HUES64 (cell line): ENCODE data around the gene COX19.

Source experiments
- H3K27ac ChIP-seq: 2 replicates; pipeline ENCODE4 v1.7.0; 2013; ENCODE audit warnings: low read depth, low read length, inconsistent platforms
- H3K27me3 ChIP-seq: 2 replicates; pipeline ENCODE4 v1.6.1; 2013; ENCODE audit warnings: mild to moderate bottlenecking, low read length; ENCODE audit not compliant: insufficient read depth
- H3K36me3 ChIP-seq: 2 replicates; pipeline ENCODE4 v1.6.1; 2013; ENCODE audit warnings: mild to moderate bottlenecking, low read length; ENCODE audit not compliant: insufficient read depth
- H3K4me1 ChIP-seq: 2 replicates; pipeline ENCODE4 v1.6.1; 2013; ENCODE audit warnings: mild to moderate bottlenecking, low read length, moderate library complexity; ENCODE audit not compliant: insufficient read depth
- H3K4me3 ChIP-seq: 2 replicates; pipeline ENCODE4 v1.5.1; 2013; ENCODE audit warnings: mild to moderate bottlenecking, low read length, moderate library complexity
- H3K9ac ChIP-seq: 2 replicates; pipeline ENCODE4 v1.6.1; 2013; ENCODE audit warnings: mild to moderate bottlenecking, low read depth, low read length
- H3K9me3 ChIP-seq: 2 replicates; pipeline ENCODE4 v1.6.1; 2013; ENCODE audit warnings: low read depth, low read length; ENCODE audit not compliant: insufficient read depth
- WGBS: fragments of 150-250, 120-280 bp; methylation state at CpG from one replicate; pipeline ENCODE4 v1.1.7; 2013; ENCODE audit warnings: missing lambda C conversion rate; 5-methylcytosine and 5-hydroxymethylcytosine counted together

Gene COX19

DNA sequence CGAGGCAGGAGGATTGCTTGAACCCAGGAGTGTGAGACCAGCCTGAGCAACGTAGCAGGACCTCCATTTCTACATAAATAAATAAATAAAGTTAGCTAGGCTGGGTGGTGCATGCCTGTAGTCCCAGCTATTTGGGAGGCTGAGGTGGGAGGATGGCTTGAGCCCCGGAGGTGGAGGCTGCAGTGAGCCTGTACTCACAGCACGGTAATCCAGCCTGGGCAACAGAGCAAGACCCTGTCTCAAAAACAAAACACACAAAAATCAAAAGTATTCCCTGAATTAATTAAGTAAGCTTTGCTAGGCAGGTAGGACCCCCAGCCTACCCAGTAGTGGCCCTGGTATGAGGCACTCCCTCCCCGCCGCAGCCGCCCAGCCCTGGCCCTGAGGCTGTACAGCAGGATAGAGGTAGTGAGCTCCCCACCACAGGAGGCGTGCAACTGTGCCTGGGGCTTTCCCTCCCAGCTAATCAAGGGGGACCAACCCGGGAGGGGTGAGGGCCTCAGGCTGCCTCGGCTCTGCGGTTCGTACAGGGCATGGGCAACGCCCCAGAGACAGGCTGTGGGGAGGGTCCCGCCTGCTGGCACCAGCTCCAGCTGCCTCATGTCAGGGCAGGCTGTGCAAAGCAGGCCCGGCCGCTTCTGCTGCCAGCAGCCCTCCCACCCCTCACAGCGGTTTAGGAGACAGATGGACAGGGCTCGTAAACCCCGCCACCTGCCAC lies 6.6 kb upstream of the COX19 start:
- Histone ChIP-seq H3K4me1 (no peaks in the 10 kb centered on the region), H3K27ac (no peak overlapping the region), H3K27me3 (no peaks in the 10 kb centered on the region), H3K36me3 (no peaks in the 10 kb centered on the region), H3K9me3 (no peaks in the 10 kb centered on the region), H3K4me3 (no peak overlapping the region), H3K9ac (no peak overlapping the region)
- 95% methylated on average over 18 of the region's 19 CpGs for WGBS

DNA sequence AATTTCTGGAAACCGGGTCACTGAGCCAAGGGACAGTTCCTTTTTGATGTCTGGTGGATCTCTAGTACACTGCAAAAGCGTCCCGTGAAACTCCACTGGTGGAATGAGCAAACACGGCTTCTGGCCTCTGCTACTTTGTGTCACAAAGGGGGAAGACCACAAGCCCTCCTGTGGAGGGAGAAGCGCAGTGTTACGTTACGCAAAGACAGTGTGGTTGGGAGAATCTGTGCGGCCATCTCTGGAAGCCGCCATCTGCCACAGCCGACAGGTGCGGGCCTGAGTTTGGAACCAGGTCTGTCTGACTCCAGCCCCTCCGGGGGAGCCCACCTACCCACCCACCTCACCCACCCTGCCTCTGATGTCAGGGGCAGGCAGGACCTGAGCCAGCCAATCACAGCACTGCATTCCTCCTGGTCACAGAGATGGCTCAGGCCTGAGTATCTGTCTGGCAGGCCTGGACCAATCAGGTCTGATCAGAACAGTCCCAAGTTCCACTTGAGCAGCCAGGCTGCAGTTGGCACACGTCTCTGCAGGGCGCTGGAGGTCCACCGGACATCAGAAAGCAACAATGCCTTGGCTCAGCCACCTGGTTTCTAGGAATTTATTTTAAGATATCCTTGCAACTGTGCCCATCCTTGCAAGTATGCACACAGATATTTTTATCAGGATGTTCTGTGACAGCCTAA lies 4.7 kb upstream of the COX19 start:
- Histone ChIP-seq H3K36me3 (no peaks in the 10 kb centered on the region), H3K27ac (no peak overlapping the region), H3K27me3 (no peaks in the 10 kb centered on the region), H3K4me3 (no peak overlapping the region), H3K9me3 (no peaks in the 10 kb centered on the region), H3K9ac (no peak overlapping the region), H3K4me1 (peaks cover 4% of the 10 kb centered on the region)
- 81% methylated on average over 15 of the region's 15 CpGs for WGBS

DNA sequence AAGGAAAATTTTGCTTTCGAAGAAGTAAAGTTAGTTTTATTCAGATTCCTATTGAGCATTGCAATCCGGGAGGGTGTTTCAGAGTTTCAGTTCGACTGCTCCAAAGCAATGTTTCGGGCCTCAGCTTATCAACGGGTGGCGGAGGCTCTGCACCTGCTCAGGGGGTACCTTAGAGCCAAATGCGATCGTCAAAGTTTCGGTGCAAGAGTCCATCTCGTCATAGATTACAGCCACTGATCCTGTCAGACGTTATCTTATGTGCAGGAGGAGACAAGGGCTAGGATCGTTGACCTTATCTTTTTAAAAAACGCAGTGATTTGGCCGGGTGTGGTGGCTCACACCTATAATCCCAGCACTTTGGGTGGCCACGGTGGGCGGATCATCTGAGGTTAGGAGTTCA lies 3.8 kb upstream of the COX19 start:
- H3K9me3 ChIP-seq: no peaks in the 10 kb centered on the region

DNA sequence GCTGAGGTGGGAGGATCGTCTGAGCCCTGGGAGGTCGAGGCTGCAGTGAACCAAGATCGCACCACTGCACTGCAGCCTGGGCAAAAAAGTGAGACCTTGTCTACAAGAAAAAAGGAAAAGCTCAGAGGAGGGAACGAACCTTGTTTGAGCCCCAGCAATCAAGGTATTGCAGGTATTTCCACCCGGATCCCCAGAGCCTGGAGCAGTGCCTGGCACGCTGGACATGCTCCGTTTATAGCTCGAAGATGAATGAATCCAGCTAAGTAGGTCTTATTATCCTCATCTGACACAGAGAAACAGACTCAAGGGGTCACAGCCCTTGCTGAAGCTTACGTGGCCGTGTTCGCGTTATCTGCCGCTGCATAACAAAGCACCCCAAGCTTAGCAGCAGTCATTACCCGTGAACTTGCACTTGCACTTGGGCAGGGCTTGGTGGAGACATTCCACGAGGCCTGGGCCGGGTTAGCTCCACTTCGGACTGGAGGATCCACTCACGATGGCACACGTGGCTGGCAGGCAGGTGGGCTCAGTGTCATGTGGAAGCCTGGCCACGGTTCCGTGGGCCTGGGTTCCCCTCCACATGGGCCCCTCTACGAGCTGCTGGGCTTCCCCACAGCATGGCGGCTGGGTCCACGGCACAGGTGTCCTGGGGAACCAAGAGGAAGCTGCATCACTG lies 3.2 kb upstream of the COX19 start:
- Histone ChIP-seq H3K27ac (no peak overlapping the region), H3K4me1 (peaks cover 4% of the 10 kb centered on the region), H3K27me3 (no peaks in the 10 kb centered on the region), H3K9ac (no peak overlapping the region), H3K9me3 (no peaks in the 10 kb centered on the region), H3K36me3 (no peaks in the 10 kb centered on the region), H3K4me3 (no peak overlapping the region)
- WGBS: 92% methylated on average over 24 of the region's 24 CpGs

More for the DNA sequence above, 3.8 kb upstream of the COX19 start:
- H3K4me3 ChIP-seq: no peak overlapping the region
- H3K27ac ChIP-seq: no peak overlapping the region
- no peaks in the 10 kb centered on the region for H3K36me3 ChIP-seq
- WGBS: 93% methylated on average over 16 of the region's 16 CpGs
- H3K4me1 ChIP-seq: peaks cover 4% of the 10 kb centered on the region
- no peak overlapping the region for H3K9ac ChIP-seq
- no peaks in the 10 kb centered on the region for H3K27me3 ChIP-seq

DNA sequence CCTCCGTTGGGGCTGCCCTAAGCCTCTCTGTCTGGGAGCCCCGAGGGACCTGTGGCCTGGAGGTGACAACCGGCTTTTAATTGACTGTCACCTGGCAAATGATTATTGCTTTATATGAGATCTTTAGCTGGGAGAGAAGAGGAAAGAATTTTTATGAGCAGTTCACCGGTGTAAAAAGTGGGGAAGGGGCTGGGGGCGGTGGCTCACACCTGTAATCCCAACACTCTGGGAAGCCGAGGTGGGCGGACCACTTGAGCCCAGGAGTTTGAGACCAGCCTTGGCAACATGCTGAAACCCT lies 2.6 kb upstream of the COX19 start:
- Histone ChIP-seq H3K9ac (no peak overlapping the region), H3K4me1 (peaks cover 4% of the 10 kb centered on the region), H3K9me3 (no peaks in the 10 kb centered on the region), H3K36me3 (peaks cover 3% of the 10 kb centered on the region), H3K27ac (no peak overlapping the region; the same call in 1 of the 2 replicates), H3K4me3 (no peak overlapping the region), H3K27me3 (no peaks in the 10 kb centered on the region)
- 88% methylated on average over 7 of the region's 7 CpGs for WGBS

DNA sequence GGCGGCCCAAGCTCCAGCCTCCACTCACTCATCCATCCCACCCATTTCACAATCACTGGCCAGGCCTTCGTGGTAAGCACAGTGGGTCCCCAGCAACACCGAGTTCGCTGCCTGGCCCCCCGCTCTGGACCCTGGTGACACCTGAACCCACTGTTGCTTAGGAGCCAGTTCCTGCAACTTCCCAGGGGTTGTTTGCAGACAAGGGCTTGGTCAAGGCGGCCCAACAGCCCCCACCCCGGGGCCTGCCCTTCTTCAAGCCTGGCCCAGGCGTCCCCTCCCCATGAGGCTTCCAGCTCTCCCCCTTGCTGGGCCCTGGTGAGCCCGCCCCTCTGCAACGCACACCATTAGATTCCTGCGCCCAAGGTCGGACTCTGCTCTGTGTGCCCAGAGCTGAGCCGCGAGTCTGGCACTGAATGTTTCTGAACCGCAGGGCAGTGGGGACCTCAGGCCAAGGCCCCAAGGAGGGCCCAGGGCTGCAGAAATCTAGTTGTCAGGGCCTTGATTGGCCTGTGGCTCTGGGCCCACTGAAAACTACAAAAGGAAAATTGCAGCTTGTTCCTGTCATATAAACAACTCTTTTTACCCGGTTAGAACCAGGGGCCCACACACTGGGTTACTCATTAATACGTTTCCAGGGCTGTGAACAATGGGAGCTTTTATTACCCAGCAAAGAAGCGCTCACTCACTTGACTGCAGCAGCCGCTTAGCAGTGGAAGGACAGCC lies 2.1 kb upstream of the COX19 start:
- Histone ChIP-seq H3K36me3 (peaks cover 8% of the 10 kb centered on the region), H3K27ac (no peak overlapping the region; the same call in 1 of the 2 replicates), H3K4me1 (peaks cover 4% of the 10 kb centered on the region), H3K9ac (no peak overlapping the region), H3K4me3 (no peak overlapping the region), H3K9me3 (no peaks in the 10 kb centered on the region), H3K27me3 (no peaks in the 10 kb centered on the region)
- WGBS: 88% methylated on average over 19 of the region's 19 CpGs

DNA sequence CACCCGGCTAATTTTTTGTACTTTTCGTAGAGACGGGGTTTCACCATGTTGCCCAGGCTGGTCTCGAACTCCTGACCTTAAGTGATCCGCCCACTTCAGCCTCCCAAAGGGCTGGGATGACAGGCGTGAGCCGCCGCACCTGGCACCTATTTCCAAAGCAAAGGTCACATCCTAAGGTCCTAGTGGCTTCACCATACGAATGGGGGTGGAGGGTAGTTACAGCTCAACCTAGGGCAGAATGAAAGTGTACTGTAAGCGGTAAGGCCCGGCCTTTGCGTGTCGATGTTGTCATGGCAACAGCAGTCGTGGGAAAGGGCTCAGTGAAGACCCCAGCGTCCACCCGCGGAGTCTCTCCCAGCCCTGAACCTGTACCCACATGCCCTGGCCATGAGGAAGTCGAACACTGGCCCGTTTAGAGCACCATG lies 1.6 kb upstream of the COX19 start:
- H3K4me1 ChIP-seq: peaks cover 4% of the 10 kb centered on the region

DNA sequence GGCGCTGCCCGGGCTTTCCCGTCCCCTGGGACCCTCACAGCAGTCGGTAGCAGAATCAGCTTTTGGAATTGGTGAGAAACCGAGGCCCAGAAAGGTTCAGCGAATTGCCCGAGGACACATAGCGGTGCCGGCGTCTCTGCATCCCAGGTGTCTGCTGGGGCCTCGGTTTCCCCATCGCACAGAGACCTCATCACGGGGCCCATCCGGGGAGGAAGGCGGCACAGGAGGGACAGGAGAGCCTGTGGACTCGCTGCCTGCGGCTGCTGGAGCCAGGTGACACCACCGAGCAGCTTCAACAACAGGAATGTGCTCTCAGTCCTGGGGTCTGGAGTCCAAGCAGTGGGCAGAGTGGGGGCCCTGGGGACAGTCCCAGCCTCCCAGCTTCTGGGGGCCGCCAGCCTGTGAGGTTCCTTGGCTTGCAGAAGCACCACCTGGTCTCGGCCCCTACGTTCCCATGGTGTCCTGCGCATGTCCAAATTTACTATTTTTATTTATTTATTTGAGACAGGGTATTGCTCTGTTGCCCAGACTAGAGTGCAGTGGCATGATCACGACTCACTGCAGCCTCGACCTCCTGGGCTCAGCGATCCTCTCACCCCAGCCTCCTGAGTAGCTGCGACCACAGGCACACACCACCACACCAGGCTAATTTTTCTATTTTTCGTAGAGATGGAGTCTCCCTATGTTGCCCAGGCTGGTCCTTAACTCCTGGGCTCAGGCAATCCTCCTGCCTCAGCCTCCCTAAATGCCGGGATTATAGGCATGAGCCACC lies 539 bp upstream of the COX19 start:
- 56% methylated on average over 28 of the region's 28 CpGs for WGBS
- Histone ChIP-seq H3K9me3 (no peaks in the 10 kb centered on the region), H3K4me3 (peak overlapping the region; percentile 98), H3K27ac (no peak overlapping the region), H3K36me3 (peaks cover 22% of the 10 kb centered on the region), H3K9ac (no peak overlapping the region), H3K27me3 (no peaks in the 10 kb centered on the region), H3K4me1 (peaks cover 4% of the 10 kb centered on the region)

More for the DNA sequence above, 1.6 kb upstream of the COX19 start:
- Histone ChIP-seq H3K4me3 (no peak overlapping the region), H3K9ac (no peak overlapping the region), H3K27me3 (no peaks in the 10 kb centered on the region), H3K27ac (no peak overlapping the region), H3K36me3 (peaks cover 14% of the 10 kb centered on the region), H3K9me3 (no peaks in the 10 kb centered on the region)
- WGBS: 91% methylated on average over 19 of the region's 19 CpGs

DNA sequence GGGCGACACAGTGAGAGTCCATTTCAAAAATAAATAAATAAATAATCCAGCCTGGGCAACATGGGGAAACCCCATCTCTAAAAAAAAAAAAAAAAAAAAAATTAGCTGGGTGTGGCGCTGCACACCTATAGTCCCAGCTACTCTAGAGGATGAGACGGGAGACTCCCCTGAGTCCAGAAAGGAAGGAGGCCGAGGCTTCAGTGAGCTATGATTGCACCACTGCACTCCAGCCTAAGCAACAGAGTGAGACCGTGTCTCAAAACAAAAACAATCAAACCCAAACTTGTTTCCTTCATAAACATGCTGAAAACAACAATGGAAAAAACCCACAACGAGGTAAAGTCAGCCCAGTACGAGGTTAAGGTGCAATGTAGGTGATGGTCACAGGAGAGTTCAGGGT lies 1.2 kb downstream of the COX19 start:
- WGBS: 71% methylated on average over 6 of the region's 7 CpGs
- H3K27me3 ChIP-seq: no peaks in the 10 kb centered on the region
- H3K4me3 ChIP-seq: peak overlapping the region; percentile 98
- H3K4me1 ChIP-seq: peaks cover 4% of the 10 kb centered on the region
- H3K9ac ChIP-seq: peak overlapping the region; percentile 94; the same call in 1 of the 2 replicates
- H3K36me3 ChIP-seq: peaks cover 31% of the 10 kb centered on the region
- no peak overlapping the region for H3K27ac ChIP-seq
- no peaks in the 10 kb centered on the region for H3K9me3 ChIP-seq

DNA sequence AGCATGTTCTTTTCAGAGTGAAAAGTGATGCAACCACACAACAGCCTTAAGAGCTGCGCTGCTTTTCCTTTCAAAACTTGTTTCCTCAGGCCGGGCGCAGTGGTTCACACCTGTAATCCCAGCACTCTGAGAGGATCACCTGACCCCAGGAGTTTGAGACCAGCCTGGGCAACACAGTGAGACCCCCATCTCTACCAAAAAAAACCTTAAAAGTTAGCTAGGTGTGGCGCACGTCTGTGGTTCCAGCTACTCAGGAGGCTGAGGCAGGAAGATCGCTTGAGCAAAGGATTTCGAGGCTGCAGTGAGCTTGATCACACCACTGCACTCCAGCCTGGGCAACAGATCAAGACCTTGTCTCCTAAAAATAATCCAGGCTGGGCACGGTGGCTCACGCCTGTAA lies 2.0 kb downstream of the COX19 start:
- H3K9ac ChIP-seq: no peak overlapping the region
- H3K27me3 ChIP-seq: no peaks in the 10 kb centered on the region
- peaks cover 4% of the 10 kb centered on the region for H3K4me1 ChIP-seq
- 95% methylated on average over 9 of the region's 9 CpGs for WGBS
- H3K9me3 ChIP-seq: no peaks in the 10 kb centered on the region
- no peak overlapping the region for H3K4me3 ChIP-seq
- peaks cover 39% of the 10 kb centered on the region for H3K36me3 ChIP-seq
- H3K27ac ChIP-seq: no peak overlapping the region
